ENCODE measurements around the gene CYP8B1. TPM values are rescaled to one million over a fixed set of nuclear protein-coding genes. Genes with fewer than 3 reads are reported as not detected.

Gene CYP8B1
- polyA plus RNA-seq, 1 donor = 0.75 TPM

- Histone ChIP-seq H3K36me3 (ENCODE audit: control insufficient read depth, insufficient read depth, low read length) (no peaks in the 10 kb centered on the region), H3K4me1 (ENCODE audit: control insufficient read depth, insufficient read depth, low read length) (no peaks in the 10 kb centered on the region), H3K27ac (ENCODE audit: low read length) (no peak overlapping the region), H3K27me3 (ENCODE audit: control insufficient read depth, insufficient read depth, low read length) (no peaks in the 10 kb centered on the region), H3K9me3 (ENCODE audit: control insufficient read depth, low read depth, low read length) (no peaks in the 10 kb centered on the region), H3K4me3 (ENCODE audit: low read length) (no peak overlapping the region)
- 95% methylated on average over 2 of the region's 9 CpGs for WGBS (ENCODE audit: insufficient coverage, low lambda C conversion rate)
- DNase-seq = no peak
These were observed 2.3 kb downstream of the CYP8B1 start for GRCh38 chr3:42873221-42873982.

GRCh38 chr3:42872718-42873117 is 3.0 kb downstream of the CYP8B1 start:
- no peak overlapping the region for H3K27ac ChIP-seq (ENCODE audit: low read length)

GRCh38 chr3:42871592-42872196 is 4.0 kb downstream of the CYP8B1 start:
- WGBS (ENCODE audit: insufficient coverage, low lambda C conversion rate) = no CpG with 5 or more reads among the region's 5 CpGs
- Histone ChIP-seq H3K27ac (ENCODE audit: low read length) (no peak overlapping the region), H3K27me3 (ENCODE audit: control insufficient read depth, insufficient read depth, low read length) (no peaks in the 10 kb centered on the region), H3K36me3 (ENCODE audit: control insufficient read depth, insufficient read depth, low read length) (no peaks in the 10 kb centered on the region), H3K4me1 (ENCODE audit: control insufficient read depth, insufficient read depth, low read length) (no peaks in the 10 kb centered on the region), H3K9me3 (ENCODE audit: control insufficient read depth, low read depth, low read length) (no peaks in the 10 kb centered on the region), H3K4me3 (ENCODE audit: low read length) (no peak overlapping the region)
- no peak for DNase-seq

More at GRCh38 chr3:42872718-42873117, 3.0 kb downstream of the CYP8B1 start:
- Histone ChIP-seq H3K27me3 (ENCODE audit: control insufficient read depth, insufficient read depth, low read length) (no peaks in the 10 kb centered on the region), H3K4me3 (ENCODE audit: low read length) (no peak overlapping the region), H3K36me3 (ENCODE audit: control insufficient read depth, insufficient read depth, low read length) (no peaks in the 10 kb centered on the region), H3K9me3 (ENCODE audit: control insufficient read depth, low read depth, low read length) (no peaks in the 10 kb centered on the region), H3K4me1 (ENCODE audit: control insufficient read depth, insufficient read depth, low read length) (no peaks in the 10 kb centered on the region)
- no peak for DNase-seq
- WGBS (ENCODE audit: insufficient coverage, low lambda C conversion rate) = 83% methylated on average over 1 of the region's 1 CpG

- H3K4me1 ChIP-seq (ENCODE audit: control insufficient read depth, insufficient read depth, low read length) = no peaks in the 10 kb centered on the region
- H3K9me3 ChIP-seq (ENCODE audit: control insufficient read depth, low read depth, low read length) = no peaks in the 10 kb centered on the region
- H3K4me3 ChIP-seq (ENCODE audit: low read length) = no peak overlapping the region
- no peaks in the 10 kb centered on the region for H3K27me3 ChIP-seq (ENCODE audit: control insufficient read depth, insufficient read depth, low read length)
- no peak overlapping the region for H3K27ac ChIP-seq (ENCODE audit: low read length)
- DNase-seq = no peak
- WGBS (ENCODE audit: insufficient coverage, low lambda C conversion rate) = no CpG with 5 or more reads among the region's 5 CpGs
- H3K36me3 ChIP-seq (ENCODE audit: control insufficient read depth, insufficient read depth, low read length) = no peaks in the 10 kb centered on the region
These were observed 6.8 kb downstream of the CYP8B1 start for GRCh38 chr3:42868841-42869240.

- no peak overlapping the region for H3K4me3 ChIP-seq (ENCODE audit: low read length)
These were observed 8.5 kb downstream of the CYP8B1 start for GRCh38 chr3:42867138-42867537.

GRCh38 chr3:42865256-42865655 is 10.4 kb downstream of the CYP8B1 start:
- Histone ChIP-seq H3K27ac (ENCODE audit: low read length) (no peak overlapping the region), H3K4me1 (ENCODE audit: control insufficient read depth, insufficient read depth, low read length) (no peaks in the 10 kb centered on the region), H3K9me3 (ENCODE audit: control insufficient read depth, low read depth, low read length) (no peaks in the 10 kb centered on the region), H3K27me3 (ENCODE audit: control insufficient read depth, insufficient read depth, low read length) (no peaks in the 10 kb centered on the region), H3K36me3 (ENCODE audit: control insufficient read depth, insufficient read depth, low read length) (no peaks in the 10 kb centered on the region), H3K4me3 (ENCODE audit: low read length) (no peak overlapping the region)
- WGBS (ENCODE audit: insufficient coverage, low lambda C conversion rate) = no CpG with 5 or more reads among the region's 8 CpGs
- DNase-seq = no peak

More at GRCh38 chr3:42867138-42867537, 8.5 kb downstream of the CYP8B1 start:
- no peak for DNase-seq
- H3K36me3 ChIP-seq (ENCODE audit: control insufficient read depth, insufficient read depth, low read length) = no peaks in the 10 kb centered on the region
- H3K4me1 ChIP-seq (ENCODE audit: control insufficient read depth, insufficient read depth, low read length) = no peaks in the 10 kb centered on the region
- H3K9me3 ChIP-seq (ENCODE audit: control insufficient read depth, low read depth, low read length) = no peaks in the 10 kb centered on the region
- H3K27me3 ChIP-seq (ENCODE audit: control insufficient read depth, insufficient read depth, low read length) = no peaks in the 10 kb centered on the region
- H3K27ac ChIP-seq (ENCODE audit: low read length) = no peak overlapping the region
- WGBS (ENCODE audit: insufficient coverage, low lambda C conversion rate) = 80% methylated on average over 1 of the region's 7 CpGs

- no peaks in the 10 kb centered on the region for H3K4me1 ChIP-seq (ENCODE audit: control insufficient read depth, insufficient read depth, low read length)
- WGBS (ENCODE audit: insufficient coverage, low lambda C conversion rate) = no CpG with 5 or more reads among the region's 15 CpGs
- H3K4me3 ChIP-seq (ENCODE audit: low read length) = no peak overlapping the region
- no peaks in the 10 kb centered on the region for H3K27me3 ChIP-seq (ENCODE audit: control insufficient read depth, insufficient read depth, low read length)
- H3K27ac ChIP-seq (ENCODE audit: low read length) = no peak overlapping the region
- no peaks in the 10 kb centered on the region for H3K36me3 ChIP-seq (ENCODE audit: control insufficient read depth, insufficient read depth, low read length)
- no peak for DNase-seq
- no peaks in the 10 kb centered on the region for H3K9me3 ChIP-seq (ENCODE audit: control insufficient read depth, low read depth, low read length)
These were observed 11.2 kb downstream of the CYP8B1 start for GRCh38 chr3:42864321-42864950.

- H3K27ac ChIP-seq (ENCODE audit: low read length) = no peak overlapping the region
- no peak for DNase-seq
- no peak overlapping the region for H3K4me3 ChIP-seq (ENCODE audit: low read length)
- peaks cover 7% of the 10 kb centered on the region for H3K4me1 ChIP-seq (ENCODE audit: control insufficient read depth, insufficient read depth, low read length)
- WGBS (ENCODE audit: insufficient coverage, low lambda C conversion rate) = no CpG with 5 or more reads among the region's 3 CpGs
- H3K27me3 ChIP-seq (ENCODE audit: control insufficient read depth, insufficient read depth, low read length) = no peaks in the 10 kb centered on the region
- H3K36me3 ChIP-seq (ENCODE audit: control insufficient read depth, insufficient read depth, low read length) = no peaks in the 10 kb centered on the region
- no peaks in the 10 kb centered on the region for H3K9me3 ChIP-seq (ENCODE audit: control insufficient read depth, low read depth, low read length)
These were observed 19.1 kb downstream of the CYP8B1 start for GRCh38 chr3:42856544-42856943.

GRCh38 chr3:42855547-42856380 is 19.9 kb downstream of the CYP8B1 start:
- Histone ChIP-seq H3K27me3 (ENCODE audit: control insufficient read depth, insufficient read depth, low read length) (no peaks in the 10 kb centered on the region), H3K9me3 (ENCODE audit: control insufficient read depth, low read depth, low read length) (no peaks in the 10 kb centered on the region), H3K36me3 (ENCODE audit: control insufficient read depth, insufficient read depth, low read length) (no peaks in the 10 kb centered on the region), H3K27ac (ENCODE audit: low read length) (peak overlapping the region; percentile 35), H3K4me1 (ENCODE audit: control insufficient read depth, insufficient read depth, low read length) (peaks cover 7% of the 10 kb centered on the region), H3K4me3 (ENCODE audit: low read length) (no peak overlapping the region)
- 17% methylated on average over 1 of the region's 4 CpGs for WGBS (ENCODE audit: insufficient coverage, low lambda C conversion rate)
- peak; percentile 61 to 82 for DNase-seq

- no peak overlapping the region for H3K4me3 ChIP-seq (ENCODE audit: low read length)
- H3K9me3 ChIP-seq (ENCODE audit: control insufficient read depth, low read depth, low read length) = no peaks in the 10 kb centered on the region
- no peak for DNase-seq
- H3K36me3 ChIP-seq (ENCODE audit: control insufficient read depth, insufficient read depth, low read length) = no peaks in the 10 kb centered on the region
- H3K4me1 ChIP-seq (ENCODE audit: control insufficient read depth, insufficient read depth, low read length) = peaks cover 7% of the 10 kb centered on the region
- peak overlapping the region; percentile 35 for H3K27ac ChIP-seq (ENCODE audit: low read length)
- H3K27me3 ChIP-seq (ENCODE audit: control insufficient read depth, insufficient read depth, low read length) = no peaks in the 10 kb centered on the region
These were observed 20.5 kb downstream of the CYP8B1 start for GRCh38 chr3:42855219-42855546.
